H54 (cell line): Measurements from ENCODE around the gene MGST1.

Experiments used
- DNase-seq: peaks from one replicate; pipeline ENCODE4 v3.0.0; 2011; ENCODE audit warnings: low spot score, mixed read lengths; ENCODE audit not compliant: insufficient read length
- FAIRE-seq: peaks from 3 replicates; lab custom pipeline; 2011; peaks lifted over from hg19 to GRCh38; lab: Jason Lieb, UNC
- POLR2A ChIP-seq: IDR thresholded peaks from 2 replicates; pipeline ENCODE4 v1.6.1; 2011; ENCODE audit warnings: low read depth, mild to moderate bottlenecking, low read length

Gene MGST1, protein sequence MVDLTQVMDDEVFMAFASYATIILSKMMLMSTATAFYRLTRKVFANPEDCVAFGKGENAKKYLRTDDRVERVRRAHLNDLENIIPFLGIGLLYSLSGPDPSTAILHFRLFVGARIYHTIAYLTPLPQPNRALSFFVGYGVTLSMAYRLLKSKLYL

GRCh38 chr12:16347391-16348298, at the start of gene MGST1:
MGST1 (plus strand) TSS chr12:16347645; CDS start chr12:16354253, 6,608 bp downstream.
- DNase-seq (no peak), FAIRE-seq (no peak)
- no peak for TF ChIP-seq POLR2A

- TF ChIP-seq POLR2A: no peak
- DNase-seq (no peak), FAIRE-seq (no peak)
Measured at GRCh38 chr12:16299403-16299802, 48.0 kb upstream of the MGST1 start.

- no peak for DNase-seq
- FAIRE-seq: no peak
Measured at GRCh38 chr12:16300122-16300521, 47.3 kb upstream of the MGST1 start.

DNA sequence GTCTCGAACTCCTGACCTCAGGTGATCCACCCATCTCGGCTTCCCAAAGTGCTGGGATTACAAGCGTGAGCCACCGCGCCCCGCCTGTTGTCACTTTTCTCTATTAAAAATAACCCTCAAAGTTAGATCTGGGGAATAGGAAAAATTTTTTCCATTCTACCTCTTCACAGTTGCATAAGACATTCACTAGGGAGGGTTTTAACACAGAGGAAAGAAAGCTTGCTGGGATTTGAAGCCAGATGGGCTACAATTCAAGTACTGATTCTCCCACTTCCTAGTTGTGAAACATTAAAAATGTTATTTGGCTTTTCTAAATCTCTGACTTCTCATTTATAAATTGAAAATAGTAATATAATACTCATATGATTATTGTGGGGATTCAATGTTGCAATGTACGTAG, 46.7 kb upstream of the MGST1 start:
- DNase-seq (no peak), FAIRE-seq (no peak)
- no peak for TF ChIP-seq POLR2A

More at GRCh38 chr12:16300122-16300521, 47.3 kb upstream of the MGST1 start:
- TF ChIP-seq POLR2A: no peak

GRCh38 chr12:16303939-16304338, 43.5 kb upstream of the MGST1 start:
- TF ChIP-seq POLR2A: no peak
- no peak for DNase-seq
- no peak for FAIRE-seq

- no peak for TF ChIP-seq POLR2A
- no peak for DNase-seq
- FAIRE-seq: no peak
Measured at GRCh38 chr12:16307856-16308475, 39.5 kb upstream of the MGST1 start.

DNA sequence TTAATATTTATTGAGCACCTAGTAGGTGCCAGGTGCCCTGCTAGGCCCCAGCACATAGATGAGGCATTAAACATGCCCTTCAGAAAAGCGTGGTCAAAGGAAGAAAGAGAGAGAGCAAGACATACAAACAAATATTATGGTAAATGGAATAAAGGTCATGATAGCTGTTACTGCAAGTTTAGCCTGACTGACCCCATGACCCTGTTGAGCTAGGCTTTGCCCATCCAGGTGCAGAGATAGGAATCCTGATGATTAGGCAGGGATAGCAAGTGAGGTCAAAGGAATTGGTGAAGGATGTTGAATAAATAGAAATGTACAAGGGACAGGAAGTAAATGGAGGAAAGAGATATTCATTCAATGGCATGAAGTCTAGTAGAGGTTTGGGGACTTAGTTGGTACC, 36.5 kb upstream of the MGST1 start:
- no peak for DNase-seq
- no peak for TF ChIP-seq POLR2A
- FAIRE-seq: no peak

- no peak for FAIRE-seq
- TF ChIP-seq POLR2A: no peak
- no peak for DNase-seq
Measured at GRCh38 chr12:16323010-16323409, 24.4 kb upstream of the MGST1 start.

GRCh38 chr12:16323638-16324037, 23.8 kb upstream of the MGST1 start:
- FAIRE-seq (no peak), DNase-seq (no peak)
- no peak for TF ChIP-seq POLR2A

DNA sequence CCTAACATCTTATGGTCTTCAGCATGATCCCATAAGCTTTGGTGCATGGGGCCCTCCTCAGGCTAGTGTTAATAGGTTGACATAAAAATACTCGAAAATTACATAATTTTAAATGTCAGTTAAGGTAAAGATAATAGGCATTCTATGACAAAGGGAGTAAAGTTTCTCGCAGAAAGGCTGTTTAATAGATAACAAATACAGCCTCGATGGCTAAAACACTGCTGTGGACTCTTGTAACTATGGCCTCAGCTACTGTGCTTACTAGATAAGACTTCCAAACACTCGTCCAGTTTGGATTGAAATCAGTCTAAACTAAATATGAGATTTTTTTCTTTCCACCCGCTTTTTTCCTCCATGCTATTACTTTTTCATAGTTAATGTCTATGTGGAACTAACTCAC, 23.2 kb upstream of the MGST1 start:
- no peak for FAIRE-seq
- DNase-seq: no peak
- no peak for TF ChIP-seq POLR2A

- DNase-seq: no peak
- TF ChIP-seq POLR2A: no peak
- no peak for FAIRE-seq
Measured at GRCh38 chr12:16324772-16325171, 22.7 kb upstream of the MGST1 start.

DNA sequence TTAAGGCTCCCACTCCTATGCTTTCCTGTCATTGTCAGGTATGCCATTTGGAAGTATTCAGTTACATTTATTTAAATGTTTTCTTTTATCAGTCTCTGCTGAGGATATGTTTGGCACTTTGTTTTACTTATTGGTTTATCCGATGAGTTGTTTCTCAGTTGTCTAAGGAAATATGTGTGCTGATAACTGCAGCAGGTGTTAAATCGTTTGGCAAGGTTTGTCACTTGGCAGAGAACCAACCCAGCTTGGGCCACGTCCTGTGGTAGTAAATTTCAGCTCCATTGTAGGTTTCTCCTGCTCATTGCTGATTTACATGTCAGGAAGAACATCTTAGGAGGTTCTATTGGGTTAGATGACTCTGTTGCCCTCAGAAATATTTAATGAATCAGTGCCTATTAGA, 22.0 kb upstream of the MGST1 start:
- TF ChIP-seq POLR2A: no peak
- DNase-seq: no peak
- no peak for FAIRE-seq

GRCh38 chr12:16327963-16328362, 19.5 kb upstream of the MGST1 start:
- no peak for DNase-seq
- no peak for TF ChIP-seq POLR2A
- no peak for FAIRE-seq

DNA sequence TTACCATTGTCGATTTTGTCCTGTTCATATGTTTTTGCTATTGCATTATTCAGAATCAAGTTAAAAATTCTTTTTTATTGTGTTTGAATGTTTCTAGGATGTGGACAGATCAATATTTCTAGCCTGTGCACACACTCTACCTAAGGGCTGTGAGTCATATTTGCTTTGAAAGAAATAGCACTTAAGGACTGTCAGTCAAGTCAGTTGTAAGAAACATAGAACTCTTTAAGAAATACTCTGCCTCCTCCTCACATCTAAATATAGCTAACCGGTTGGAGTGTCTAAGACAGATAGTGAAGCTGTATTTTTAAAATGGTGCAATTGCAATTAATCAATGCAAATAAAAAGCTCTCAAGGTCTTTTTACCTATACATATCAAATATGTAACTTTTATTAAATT, 17.9 kb upstream of the MGST1 start:
- TF ChIP-seq POLR2A: no peak
- DNase-seq (no peak), FAIRE-seq (no peak)
